ENCODE measurements around the gene TRAPPC13. TPM values are rescaled to one million over a fixed set of nuclear protein-coding genes. Genes with fewer than 3 reads are reported as not detected.

Gene TRAPPC13
- total and polyA plus RNA-seq, 10 of the 15 experiments (the other 5 are each of a cell fraction or from before 2014, with no cell fraction given), result 16.5 to 35.6 (median 25.0) TPM

- TF ChIP-seq, protein P1, sequence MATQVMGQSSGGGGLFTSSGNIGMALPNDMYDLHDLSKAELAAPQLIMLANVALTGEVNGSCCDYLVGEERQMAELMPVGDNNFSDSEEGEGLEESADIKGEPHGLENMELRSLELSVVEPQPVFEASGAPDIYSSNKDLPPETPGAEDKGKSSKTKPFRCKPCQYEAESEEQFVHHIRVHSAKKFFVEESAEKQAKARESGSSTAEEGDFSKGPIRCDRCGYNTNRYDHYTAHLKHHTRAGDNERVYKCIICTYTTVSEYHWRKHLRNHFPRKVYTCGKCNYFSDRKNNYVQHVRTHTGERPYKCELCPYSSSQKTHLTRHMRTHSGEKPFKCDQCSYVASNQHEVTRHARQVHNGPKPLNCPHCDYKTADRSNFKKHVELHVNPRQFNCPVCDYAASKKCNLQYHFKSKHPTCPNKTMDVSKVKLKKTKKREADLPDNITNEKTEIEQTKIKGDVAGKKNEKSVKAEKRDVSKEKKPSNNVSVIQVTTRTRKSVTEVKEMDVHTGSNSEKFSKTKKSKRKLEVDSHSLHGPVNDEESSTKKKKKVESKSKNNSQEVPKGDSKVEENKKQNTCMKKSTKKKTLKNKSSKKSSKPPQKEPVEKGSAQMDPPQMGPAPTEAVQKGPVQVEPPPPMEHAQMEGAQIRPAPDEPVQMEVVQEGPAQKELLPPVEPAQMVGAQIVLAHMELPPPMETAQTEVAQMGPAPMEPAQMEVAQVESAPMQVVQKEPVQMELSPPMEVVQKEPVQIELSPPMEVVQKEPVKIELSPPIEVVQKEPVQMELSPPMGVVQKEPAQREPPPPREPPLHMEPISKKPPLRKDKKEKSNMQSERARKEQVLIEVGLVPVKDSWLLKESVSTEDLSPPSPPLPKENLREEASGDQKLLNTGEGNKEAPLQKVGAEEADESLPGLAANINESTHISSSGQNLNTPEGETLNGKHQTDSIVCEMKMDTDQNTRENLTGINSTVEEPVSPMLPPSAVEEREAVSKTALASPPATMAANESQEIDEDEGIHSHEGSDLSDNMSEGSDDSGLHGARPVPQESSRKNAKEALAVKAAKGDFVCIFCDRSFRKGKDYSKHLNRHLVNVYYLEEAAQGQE (IDR thresholded peaks at IDR 0.05; ENCODE audit: low read depth, low read length), result no peak
- no peak for TF ChIP-seq RELB (IDR thresholded peaks at IDR 0.05; ENCODE audit: low read depth)
Measured at GRCh38 chr5:65708145-65708544, 83.3 kb downstream of the TRAPPC13 start (continued).

Small RNA genes lying within 50 kb of the gene (small RNA-seq; reads per million reads assigned to genes)
- not detected for gene RNU6-540P

Other genes starting within 250 kb of the TRAPPC13 start
- gene ADAMTS6, start 143.1 kb upstream of the TRAPPC13 start, total RNA-seq (2014; rRNA removed), result 10.8 and 13.2 TPM in 2 replicates
- 12.0 and 12.3 TPM in 2 replicates for gene ADAMTS6, start 143.1 kb upstream of the TRAPPC13 start, total RNA-seq (2014; rRNA removed; fragmentation: Illumina TruSeq; extraction: Trizol)
- 8.8 and 12.3 TPM in 2 replicates for gene ADAMTS6, start 143.1 kb upstream of the TRAPPC13 start, total RNA-seq (2021)
- gene ADAMTS6, start 143.1 kb upstream of the TRAPPC13 start, polyA plus RNA-seq (2011; rRNA removed), result 11.7 and 14.2 TPM in 2 replicates
- 5.2 and 8.3 TPM in 2 replicates for gene ADAMTS6, start 143.1 kb upstream of the TRAPPC13 start, polyA plus RNA-seq (2014; fragmentation: Illumina TruSeq; extraction: Trizol)
- 1 to 10 TPM; 1.1 to 1.2 TPM for gene ADAMTS6, start 143.1 kb upstream of the TRAPPC13 start, polyA plus RNA-seq (2014; fragmentation: Nextera tagmentation; extraction: Ambion mirVana)
- 7.8 and 8.4 TPM in 2 replicates for gene ADAMTS6, start 143.1 kb upstream of the TRAPPC13 start, polyA plus RNA-seq (2014; rRNA removed)
- gene ADAMTS6, start 143.1 kb upstream of the TRAPPC13 start, polyA plus RNA-seq (2016; fragmentation: Nextera tagmentation; extraction: Ambion mirVana), result 1 to 10 TPM; 1.1 to 1.7 TPM
- 29.5 and 38.4 TPM in 2 replicates for gene CENPK, start 61.9 kb upstream of the TRAPPC13 start, total RNA-seq (2014; rRNA removed)
- gene CENPK, start 61.9 kb upstream of the TRAPPC13 start, total RNA-seq (2014; rRNA removed; fragmentation: Illumina TruSeq; extraction: Trizol), result 44.1 and 48.4 TPM in 2 replicates
- 25.7 and 32.0 TPM in 2 replicates for gene CENPK, start 61.9 kb upstream of the TRAPPC13 start, total RNA-seq (2021)
- 38.5 and 68.3 TPM in 2 replicates for gene CENPK, start 61.9 kb upstream of the TRAPPC13 start, polyA plus RNA-seq (2011; rRNA removed)
- 42.3 and 49.3 TPM in 2 replicates for gene CENPK, start 61.9 kb upstream of the TRAPPC13 start, polyA plus RNA-seq (2014; fragmentation: Illumina TruSeq; extraction: Trizol)
- 10 to 100 TPM; 76.5 to 94.3 TPM for gene CENPK, start 61.9 kb upstream of the TRAPPC13 start, polyA plus RNA-seq (2014; fragmentation: Nextera tagmentation; extraction: Ambion mirVana)
- gene CENPK, start 61.9 kb upstream of the TRAPPC13 start, polyA plus RNA-seq (2014; rRNA removed), result 25.0 and 30.1 TPM in 2 replicates
- 10 to 100 TPM; 65.5 to 68.9 TPM for gene CENPK, start 61.9 kb upstream of the TRAPPC13 start, polyA plus RNA-seq (2016; fragmentation: Nextera tagmentation; extraction: Ambion mirVana)
- gene PPWD1, start 61.7 kb upstream of the TRAPPC13 start, total RNA-seq (2014; rRNA removed), result 33.0 and 39.9 TPM in 2 replicates
- 52.1 TPM in 2 replicates for gene PPWD1, start 61.7 kb upstream of the TRAPPC13 start, total RNA-seq (2014; rRNA removed; fragmentation: Illumina TruSeq; extraction: Trizol)
- gene PPWD1, start 61.7 kb upstream of the TRAPPC13 start, total RNA-seq (2021), result 28.6 and 31.1 TPM in 2 replicates
- gene PPWD1, start 61.7 kb upstream of the TRAPPC13 start, polyA plus RNA-seq (2011; rRNA removed), result 18.0 and 31.1 TPM in 2 replicates
- gene PPWD1, start 61.7 kb upstream of the TRAPPC13 start, polyA plus RNA-seq (2014; fragmentation: Illumina TruSeq; extraction: Trizol), result 52.2 and 63.3 TPM in 2 replicates
- 10 to 100 TPM; 41.4 to 45.0 TPM for gene PPWD1, start 61.7 kb upstream of the TRAPPC13 start, polyA plus RNA-seq (2014; fragmentation: Nextera tagmentation; extraction: Ambion mirVana)
- 31.3 and 35.0 TPM in 2 replicates for gene PPWD1, start 61.7 kb upstream of the TRAPPC13 start, polyA plus RNA-seq (2014; rRNA removed)
- gene PPWD1, start 61.7 kb upstream of the TRAPPC13 start, polyA plus RNA-seq (2016; fragmentation: Nextera tagmentation; extraction: Ambion mirVana), result 10 to 100 TPM; 52.3 to 53.9 TPM
- gene TRIM23, start 694 bp upstream of the TRAPPC13 start, total RNA-seq (2014; rRNA removed), result 4.6 and 5.6 TPM in 2 replicates
- gene TRIM23, start 694 bp upstream of the TRAPPC13 start, total RNA-seq (2014; rRNA removed; fragmentation: Illumina TruSeq; extraction: Trizol), result 3.9 and 5.0 TPM in 2 replicates
- 3.6 and 4.4 TPM in 2 replicates for gene TRIM23, start 694 bp upstream of the TRAPPC13 start, total RNA-seq (2021)
- gene TRIM23, start 694 bp upstream of the TRAPPC13 start, polyA plus RNA-seq (2011; rRNA removed), result 4.8 and 6.5 TPM in 2 replicates
- gene TRIM23, start 694 bp upstream of the TRAPPC13 start, polyA plus RNA-seq (2014; fragmentation: Illumina TruSeq; extraction: Trizol), result 2.0 and 2.1 TPM in 2 replicates
- gene TRIM23, start 694 bp upstream of the TRAPPC13 start, polyA plus RNA-seq (2014; fragmentation: Nextera tagmentation; extraction: Ambion mirVana), result 1 to 10 TPM; 1.9 to 2.1 TPM
- 2.1 and 2.8 TPM in 2 replicates for gene TRIM23, start 694 bp upstream of the TRAPPC13 start, polyA plus RNA-seq (2014; rRNA removed)
- 1 to 10 TPM; 1.9 to 2.0 TPM for gene TRIM23, start 694 bp upstream of the TRAPPC13 start, polyA plus RNA-seq (2016; fragmentation: Nextera tagmentation; extraction: Ambion mirVana)
- gene SHLD3, start within 50 bp of the TRAPPC13 start, total RNA-seq (2014; rRNA removed), result 4.0 and 4.6 TPM in 2 replicates
- 5.9 and 6.0 TPM in 2 replicates for gene SHLD3, start within 50 bp of the TRAPPC13 start, total RNA-seq (2014; rRNA removed; fragmentation: Illumina TruSeq; extraction: Trizol)
- gene SHLD3, start within 50 bp of the TRAPPC13 start, total RNA-seq (2021), result 2.8 and 3.1 TPM in 2 replicates
- gene SHLD3, start within 50 bp of the TRAPPC13 start, polyA plus RNA-seq (2011; rRNA removed), result 5.7 and 9.2 TPM in 2 replicates
- 6.1 and 8.6 TPM in 2 replicates for gene SHLD3, start within 50 bp of the TRAPPC13 start, polyA plus RNA-seq (2014; fragmentation: Illumina TruSeq; extraction: Trizol)
- 1 to 10 TPM; 5.7 to 9.2 TPM for gene SHLD3, start within 50 bp of the TRAPPC13 start, polyA plus RNA-seq (2014; fragmentation: Nextera tagmentation; extraction: Ambion mirVana)
- gene SHLD3, start within 50 bp of the TRAPPC13 start, polyA plus RNA-seq (2014; rRNA removed), result 3.2 and 3.7 TPM in 2 replicates
- 1 to 10 TPM; 5.4 to 5.9 TPM for gene SHLD3, start within 50 bp of the TRAPPC13 start, polyA plus RNA-seq (2016; fragmentation: Nextera tagmentation; extraction: Ambion mirVana)
- gene SGTB, start 97.1 kb downstream of the TRAPPC13 start, total RNA-seq (2014; rRNA removed), result 4.5 and 5.1 TPM in 2 replicates
- gene SGTB, start 97.1 kb downstream of the TRAPPC13 start, total RNA-seq (2014; rRNA removed; fragmentation: Illumina TruSeq; extraction: Trizol), result 5.3 and 5.7 TPM in 2 replicates
- 7.8 and 8.3 TPM in 2 replicates for gene SGTB, start 97.1 kb downstream of the TRAPPC13 start, total RNA-seq (2021)
- gene SGTB, start 97.1 kb downstream of the TRAPPC13 start, polyA plus RNA-seq (2011; rRNA removed), result 5.7 and 11.6 TPM in 2 replicates
- 5.4 and 5.5 TPM in 2 replicates for gene SGTB, start 97.1 kb downstream of the TRAPPC13 start, polyA plus RNA-seq (2014; fragmentation: Illumina TruSeq; extraction: Trizol)
- gene SGTB, start 97.1 kb downstream of the TRAPPC13 start, polyA plus RNA-seq (2014; fragmentation: Nextera tagmentation; extraction: Ambion mirVana), result 1 to 10 TPM; 1.0 to 1.4 TPM
- gene SGTB, start 97.1 kb downstream of the TRAPPC13 start, polyA plus RNA-seq (2014; rRNA removed), result 2.4 and 3.0 TPM in 2 replicates
- 1 to 10 TPM; 5.4 to 5.5 TPM for gene SGTB, start 97.1 kb downstream of the TRAPPC13 start, polyA plus RNA-seq (2016; fragmentation: Nextera tagmentation; extraction: Ambion mirVana)
- gene NLN, start 97.2 kb downstream of the TRAPPC13 start, total RNA-seq (2014; rRNA removed), result 29.6 and 31.6 TPM in 2 replicates
- 33.4 and 35.1 TPM in 2 replicates for gene NLN, start 97.2 kb downstream of the TRAPPC13 start, total RNA-seq (2014; rRNA removed; fragmentation: Illumina TruSeq; extraction: Trizol)
- gene NLN, start 97.2 kb downstream of the TRAPPC13 start, total RNA-seq (2021), result 38.8 and 43.8 TPM in 2 replicates
- gene NLN, start 97.2 kb downstream of the TRAPPC13 start, polyA plus RNA-seq (2011; rRNA removed), result 15.9 and 23.4 TPM in 2 replicates
- 35.2 and 40.4 TPM in 2 replicates for gene NLN, start 97.2 kb downstream of the TRAPPC13 start, polyA plus RNA-seq (2014; fragmentation: Illumina TruSeq; extraction: Trizol)
- 1 to 10 TPM; 6.8 to 9.2 TPM for gene NLN, start 97.2 kb downstream of the TRAPPC13 start, polyA plus RNA-seq (2014; fragmentation: Nextera tagmentation; extraction: Ambion mirVana)
- gene NLN, start 97.2 kb downstream of the TRAPPC13 start, polyA plus RNA-seq (2014; rRNA removed), result 26.0 and 27.8 TPM in 2 replicates
- gene NLN, start 97.2 kb downstream of the TRAPPC13 start, polyA plus RNA-seq (2016; fragmentation: Nextera tagmentation; extraction: Ambion mirVana), result 10 to 100 TPM; 56.1 to 56.9 TPM

All from GM12878 (cell line).